Left lobe of liver (tissue), 2 donors: ENCODE data around the gene CPXM2. TPM values are rescaled to one million over a fixed set of nuclear protein-coding genes. Genes with fewer than 3 reads are reported as not detected.

Experiments used
- ATAC-seq: fragments of 200-7000 bp; cut with Tn5 transposase; one replicate; pipeline ENCODE4 v1.9.1; 2020; ENCODE audit warnings: mild to moderate bottlenecking, moderate library complexity
- DNase-seq: peaks from one replicate; pipeline ENCODE4 v3.0.0-alpha.2; 2020; ENCODE audit warnings: low spot score
- total RNA-seq: library from RNA; stranded (reverse); gene quantifications from one replicate; pipeline ENCODE4 v1.2.1, GENCODE V29; 2021
- donor health status: DM: no; HTN: no; CAD: no; lungs with moderate emphysema.
- donor health status: DM: no; HTN: yes; CAD: no.

CPXM2 gene
- total RNA-seq, 1 donor from 2014 or later, result 0.45 TPM

DNA sequence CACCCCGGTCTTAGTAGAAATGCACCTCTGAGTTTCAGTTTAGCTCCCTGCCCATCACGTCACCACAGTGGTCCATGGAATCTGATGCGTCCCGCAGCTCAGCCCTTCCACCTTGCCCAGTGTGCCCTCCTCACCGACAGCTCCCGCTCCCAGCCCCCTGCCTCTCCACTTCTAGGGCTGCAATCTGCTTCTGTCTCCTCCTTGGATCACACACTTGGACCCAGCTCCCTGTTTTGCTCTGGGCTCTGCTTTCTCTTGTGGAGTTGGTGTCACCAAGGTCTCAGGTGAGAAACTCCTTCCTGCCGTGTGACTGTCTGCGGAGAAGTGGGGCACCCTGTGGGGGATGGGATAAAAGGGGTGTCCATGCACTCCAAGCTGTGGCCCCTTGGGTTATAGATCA is 187.5 kb downstream of the CPXM2 start:
- ATAC-seq (no peak), DNase-seq (no peak)

DNA sequence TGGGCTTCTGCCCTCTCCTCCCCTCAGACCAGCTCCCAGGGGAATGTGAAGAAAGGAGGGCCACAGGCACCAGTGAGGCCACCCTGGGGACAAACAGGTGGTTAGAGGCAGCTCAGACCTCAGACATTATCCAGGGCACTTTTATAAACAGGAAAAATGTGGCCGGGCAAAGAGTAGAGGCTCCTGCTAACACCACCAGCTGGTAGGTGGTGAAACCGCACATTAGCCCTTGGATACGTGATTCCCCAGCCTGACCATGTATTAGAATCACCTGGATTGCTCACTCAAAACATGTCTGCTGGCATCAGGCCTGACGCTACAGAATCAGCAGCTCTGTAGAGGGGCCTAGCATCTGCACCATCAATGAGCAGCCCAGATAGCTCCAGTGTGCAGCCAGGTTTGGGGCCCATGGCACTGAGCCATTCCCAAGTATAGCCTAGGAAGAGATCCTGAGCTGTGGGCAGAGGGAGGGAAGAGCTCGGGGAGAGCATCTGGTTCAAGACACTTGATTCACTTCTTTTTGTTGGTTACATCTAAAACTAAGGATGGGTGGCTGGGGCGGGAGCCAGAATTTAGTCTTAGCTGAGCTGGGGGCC is 188.3 kb downstream of the CPXM2 start:
- DNase-seq, result no peak
- no peak for ATAC-seq

Other genes with a start within 250 kb of the CPXM2 start
- gene GPR26, start 225.5 kb downstream of the CPXM2 start, total RNA-seq, result not detected
- gene CHST15, start 201.8 kb upstream of the CPXM2 start, total RNA-seq, result 12.8 TPM